Astrocyte (in vitro differentiated cells and primary cell): Measurements from ENCODE around the gene CSGALNACT2.

Source experiments
- EZH2 ChIP-seq: IDR thresholded peaks from 2 replicates; pipeline ENCODE4 v1.6.1; 2012; ENCODE audit warnings: mild to moderate bottlenecking, low read length, inconsistent platforms; ENCODE audit not compliant: insufficient read depth
- TF ChIP-seq, protein P1 (sequence below): IDR thresholded peaks from 2 replicates; pipeline ENCODE4 v1.5.1; 2011; ENCODE audit warnings: low read depth, mild to moderate bottlenecking, inconsistent platforms, low read length, moderate library complexity; ENCODE audit not compliant: insufficient read depth

DNA sequence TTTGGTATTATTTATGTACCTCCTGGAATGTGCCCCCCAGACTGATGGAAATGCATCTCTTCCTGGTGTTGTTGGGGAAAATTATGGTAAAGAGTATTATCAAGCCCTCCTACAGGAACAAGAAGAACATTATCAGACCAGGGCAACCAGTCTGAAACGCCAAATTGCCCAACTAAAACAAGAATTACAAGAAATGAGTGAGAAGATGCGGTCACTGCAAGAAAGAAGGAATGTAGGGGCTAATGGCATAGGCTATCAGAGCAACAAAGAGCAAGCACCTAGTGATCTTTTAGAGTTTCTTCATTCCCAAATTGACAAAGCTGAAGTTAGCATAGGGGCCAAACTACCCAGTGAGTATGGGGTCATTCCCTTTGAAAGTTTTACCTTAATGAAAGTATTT, 17.0 kb downstream of the CSGALNACT2 start:
- TF ChIP-seq, protein P1, sequence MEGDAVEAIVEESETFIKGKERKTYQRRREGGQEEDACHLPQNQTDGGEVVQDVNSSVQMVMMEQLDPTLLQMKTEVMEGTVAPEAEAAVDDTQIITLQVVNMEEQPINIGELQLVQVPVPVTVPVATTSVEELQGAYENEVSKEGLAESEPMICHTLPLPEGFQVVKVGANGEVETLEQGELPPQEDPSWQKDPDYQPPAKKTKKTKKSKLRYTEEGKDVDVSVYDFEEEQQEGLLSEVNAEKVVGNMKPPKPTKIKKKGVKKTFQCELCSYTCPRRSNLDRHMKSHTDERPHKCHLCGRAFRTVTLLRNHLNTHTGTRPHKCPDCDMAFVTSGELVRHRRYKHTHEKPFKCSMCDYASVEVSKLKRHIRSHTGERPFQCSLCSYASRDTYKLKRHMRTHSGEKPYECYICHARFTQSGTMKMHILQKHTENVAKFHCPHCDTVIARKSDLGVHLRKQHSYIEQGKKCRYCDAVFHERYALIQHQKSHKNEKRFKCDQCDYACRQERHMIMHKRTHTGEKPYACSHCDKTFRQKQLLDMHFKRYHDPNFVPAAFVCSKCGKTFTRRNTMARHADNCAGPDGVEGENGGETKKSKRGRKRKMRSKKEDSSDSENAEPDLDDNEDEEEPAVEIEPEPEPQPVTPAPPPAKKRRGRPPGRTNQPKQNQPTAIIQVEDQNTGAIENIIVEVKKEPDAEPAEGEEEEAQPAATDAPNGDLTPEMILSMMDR, result no peak
- no peak for TF ChIP-seq EZH2
